Upper lobe of left lung (tissue), 4 donors: ENCODE results near the gene FTO.

Source experiments
- POLR2A ChIP-seq, 4 donors: fragments of 450-650 bp; IDR thresholded peaks; one replicate each; pipeline ENCODE4 v1.5.1; 2016 to 2017; ENCODE audit warnings: antibody characterized with exemption in 4 of 4, mild to moderate bottlenecking in 2 of 4
- POLR2AphosphoS5 ChIP-seq, 2 donors: sonication (generic); formaldehyde crosslinking; IDR thresholded peaks; one replicate each; pipeline ENCODE4 v1.5.1; 2017; ENCODE audit warnings: antibody characterized with exemption in 2 of 2
- TF ChIP-seq, protein P1 (sequence below), 6 experiments: fragments of 450-650 bp in 4 of 6; fragments of 200-600 bp in 2 of 6; sonication (generic) in 2 of 6; IDR thresholded peaks; one replicate each; pipeline ENCODE4 v1.5.1; 2016 to 2019; ENCODE audit warnings: antibody characterized with exemption in 6 of 6

DNA sequence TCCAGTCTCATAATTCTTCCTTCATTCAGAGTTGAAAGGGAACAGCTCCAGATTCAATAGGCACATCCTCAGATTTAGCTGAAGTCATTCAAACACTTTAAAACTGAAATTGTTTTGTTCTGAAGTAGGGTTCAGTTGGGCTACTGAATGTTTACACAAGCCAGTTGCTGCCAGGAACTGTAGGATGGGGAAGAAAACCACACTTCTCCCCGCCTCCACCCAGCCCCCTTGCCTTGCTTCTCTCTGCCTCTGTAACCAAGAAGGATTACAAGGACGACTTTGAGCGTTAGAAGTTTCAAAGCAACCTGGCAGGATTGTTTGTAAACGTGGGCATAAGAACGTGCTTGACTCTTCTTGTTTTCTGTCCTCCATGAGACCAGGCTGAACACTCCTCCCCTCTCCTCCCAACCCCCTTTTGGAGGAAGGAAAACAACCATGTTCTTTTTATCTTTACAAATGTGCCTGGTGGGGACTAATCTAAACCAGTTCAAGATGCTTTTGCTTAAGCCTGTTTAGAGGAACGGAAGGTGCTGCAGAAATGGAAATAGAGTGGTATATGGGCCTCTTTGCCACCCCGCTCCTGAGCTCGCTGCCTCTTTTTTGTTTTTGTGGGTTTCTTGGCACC lies 287.9 kb downstream of the FTO start:
- TF ChIP-seq, protein P1, sequence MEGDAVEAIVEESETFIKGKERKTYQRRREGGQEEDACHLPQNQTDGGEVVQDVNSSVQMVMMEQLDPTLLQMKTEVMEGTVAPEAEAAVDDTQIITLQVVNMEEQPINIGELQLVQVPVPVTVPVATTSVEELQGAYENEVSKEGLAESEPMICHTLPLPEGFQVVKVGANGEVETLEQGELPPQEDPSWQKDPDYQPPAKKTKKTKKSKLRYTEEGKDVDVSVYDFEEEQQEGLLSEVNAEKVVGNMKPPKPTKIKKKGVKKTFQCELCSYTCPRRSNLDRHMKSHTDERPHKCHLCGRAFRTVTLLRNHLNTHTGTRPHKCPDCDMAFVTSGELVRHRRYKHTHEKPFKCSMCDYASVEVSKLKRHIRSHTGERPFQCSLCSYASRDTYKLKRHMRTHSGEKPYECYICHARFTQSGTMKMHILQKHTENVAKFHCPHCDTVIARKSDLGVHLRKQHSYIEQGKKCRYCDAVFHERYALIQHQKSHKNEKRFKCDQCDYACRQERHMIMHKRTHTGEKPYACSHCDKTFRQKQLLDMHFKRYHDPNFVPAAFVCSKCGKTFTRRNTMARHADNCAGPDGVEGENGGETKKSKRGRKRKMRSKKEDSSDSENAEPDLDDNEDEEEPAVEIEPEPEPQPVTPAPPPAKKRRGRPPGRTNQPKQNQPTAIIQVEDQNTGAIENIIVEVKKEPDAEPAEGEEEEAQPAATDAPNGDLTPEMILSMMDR (IDR thresholded peaks at IDR 0.05): no peak
- no peak for TF ChIP-seq POLR2A (IDR thresholded peaks at IDR 0.05)
- no peak for TF ChIP-seq POLR2AphosphoS5 (IDR thresholded peaks at IDR 0.05)
